Omental fat pad (tissue), 4 donors: Measurements from ENCODE around the gene ADGRG6. TPM values are rescaled to one million over a fixed set of nuclear protein-coding genes. Genes with fewer than 3 reads are reported as not detected.
"Not testable (repeated sequence)": the region's sequence is repeated elsewhere in the genome, so short reads cannot be mapped to it uniquely, and the experiment has no call there.

Experiments
- ATAC-seq: fragments of 150-250 bp; one replicate; pipeline ENCODE4 v1.9.1; 2016; ENCODE audit warnings: mild to moderate bottlenecking, moderate library complexity; ENCODE audit not compliant: low FRiP score
- DNase-seq: peaks from one replicate; pipeline ENCODE4 v3.0.0-alpha.2; 2019; ENCODE audit warnings: low spot score
- CTCF ChIP-seq, 3 donors: fragments of 450-650 bp; IDR thresholded peaks; one replicate each; pipeline ENCODE4 v1.5.1; 2016 to 2017; ENCODE audit warnings: antibody characterized with exemption in 3 of 3, mild to moderate bottlenecking in 3 of 3, moderate library complexity in 2 of 3
- total RNA-seq, 4 donors: library from RNA; depleted of rRNA; stranded (reverse); fragments of >200 nt; gene quantifications; one replicate each; pipeline ENCODE4 v1.1.0, GENCODE V29; 2016

ADGRG6 gene
- total RNA-seq, 4 donors from 2014 or later: 28.5 to 68.6 (median 42.7) TPM

GRCh38 chr6:142419071-142419470 is 117.3 kb downstream of the ADGRG6 start:
- DNase-seq (no peak), ATAC-seq (no peak)
- TF ChIP-seq CTCF (IDR thresholded peaks at IDR 0.05): no peak

- ATAC-seq: no peak
- no peak for TF ChIP-seq CTCF (IDR thresholded peaks at IDR 0.05)
Measured at GRCh38 chr6:142420802-142421201, 119.0 kb downstream of the ADGRG6 start.

GRCh38 chr6:142421285-142422117 is 119.7 kb downstream of the ADGRG6 start:
- no peak for TF ChIP-seq CTCF (IDR thresholded peaks at IDR 0.05)
- DNase-seq (no peak), ATAC-seq (no peak)

More at GRCh38 chr6:142420802-142421201, 119.0 kb downstream of the ADGRG6 start:
- no peak for DNase-seq

- not testable (repeated sequence) for ATAC-seq, DNase-seq
Measured at GRCh38 chr6:142426444-142427132, 124.8 kb downstream of the ADGRG6 start.

- not testable (repeated sequence) for ATAC-seq, DNase-seq
Measured at GRCh38 chr6:142428468-142428867, 126.7 kb downstream of the ADGRG6 start.

GRCh38 chr6:142429195-142429594 is 127.4 kb downstream of the ADGRG6 start:
- TF ChIP-seq CTCF (IDR thresholded peaks at IDR 0.05): no peak
- no peak for ATAC-seq
- no peak for DNase-seq

GRCh38 chr6:142433419-142433818 is 131.6 kb downstream of the ADGRG6 start:
- ATAC-seq: no peak
- TF ChIP-seq CTCF (IDR thresholded peaks at IDR 0.05): no peak
- DNase-seq: no peak

- DNase-seq (no peak), ATAC-seq (no peak)
- TF ChIP-seq CTCF (IDR thresholded peaks at IDR 0.05): no peak
Measured at GRCh38 chr6:142438898-142439297, 137.1 kb downstream of the ADGRG6 start.
